ENCODE results near the gene LLGL2.

DNA sequence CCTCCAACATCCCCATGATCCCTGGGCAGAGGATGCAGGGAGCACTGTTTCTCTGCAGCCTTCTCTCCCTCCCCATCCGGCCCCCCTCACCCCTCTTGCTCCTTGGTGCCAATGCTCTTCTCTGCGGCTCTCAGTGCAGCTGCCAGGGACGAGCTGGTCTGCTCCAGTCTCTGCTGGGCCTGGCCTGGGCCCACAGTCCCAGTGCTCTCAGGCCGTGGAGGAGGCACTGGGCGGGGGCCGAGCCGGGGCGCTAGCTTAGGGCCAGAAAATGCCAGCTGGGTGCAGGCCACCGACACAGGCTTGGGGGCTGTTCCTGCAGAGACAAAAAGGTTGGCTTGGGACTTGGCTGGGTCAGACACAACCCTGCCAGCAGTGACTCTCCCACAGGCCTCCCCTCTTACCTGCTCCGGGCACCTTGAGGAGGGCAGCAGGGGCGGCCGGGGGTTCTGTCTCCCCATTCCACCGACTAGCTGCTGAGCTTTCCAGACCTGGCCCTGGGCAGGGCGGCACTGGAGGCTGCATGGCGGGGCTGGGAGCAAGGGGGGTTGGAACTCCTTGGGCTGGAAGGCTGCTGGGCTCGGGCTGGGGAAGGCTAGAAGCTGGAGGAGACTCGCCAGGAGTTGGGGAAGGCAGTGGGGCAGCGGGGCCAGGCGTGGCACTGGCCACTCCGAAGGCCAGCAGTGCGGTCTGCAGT lies 24.0 kb upstream of the LLGL2 start:
- TF ChIP-seq, protein P1, sequence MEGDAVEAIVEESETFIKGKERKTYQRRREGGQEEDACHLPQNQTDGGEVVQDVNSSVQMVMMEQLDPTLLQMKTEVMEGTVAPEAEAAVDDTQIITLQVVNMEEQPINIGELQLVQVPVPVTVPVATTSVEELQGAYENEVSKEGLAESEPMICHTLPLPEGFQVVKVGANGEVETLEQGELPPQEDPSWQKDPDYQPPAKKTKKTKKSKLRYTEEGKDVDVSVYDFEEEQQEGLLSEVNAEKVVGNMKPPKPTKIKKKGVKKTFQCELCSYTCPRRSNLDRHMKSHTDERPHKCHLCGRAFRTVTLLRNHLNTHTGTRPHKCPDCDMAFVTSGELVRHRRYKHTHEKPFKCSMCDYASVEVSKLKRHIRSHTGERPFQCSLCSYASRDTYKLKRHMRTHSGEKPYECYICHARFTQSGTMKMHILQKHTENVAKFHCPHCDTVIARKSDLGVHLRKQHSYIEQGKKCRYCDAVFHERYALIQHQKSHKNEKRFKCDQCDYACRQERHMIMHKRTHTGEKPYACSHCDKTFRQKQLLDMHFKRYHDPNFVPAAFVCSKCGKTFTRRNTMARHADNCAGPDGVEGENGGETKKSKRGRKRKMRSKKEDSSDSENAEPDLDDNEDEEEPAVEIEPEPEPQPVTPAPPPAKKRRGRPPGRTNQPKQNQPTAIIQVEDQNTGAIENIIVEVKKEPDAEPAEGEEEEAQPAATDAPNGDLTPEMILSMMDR (IDR thresholded peaks at IDR 0.05; ENCODE audit: low read depth, low read length), result no peak
- TF ChIP-seq EZH2phosphoT487 (IDR thresholded peaks at IDR 0.05; ENCODE audit: low read depth), result no peak

All from OCI-LY3 (cell line).